Heart right ventricle (tissue), 16 donors: ENCODE measurements around the gene BBLN. TPM values are rescaled to one million over a fixed set of nuclear protein-coding genes. Genes with fewer than 3 reads are reported as not detected.

Experiments used
- ATAC-seq, 8 donors: fragments of 200-7000 bp; cut with Tn5 transposase; one replicate each; pipeline ENCODE4 v1.9.1; 2020; ENCODE audit warnings: mild to moderate bottlenecking in 8 of 8, moderate library complexity in 8 of 8, moderate number of reproducible peaks in 1 of 8
- DNase-seq, 2 donors: peaks; one replicate each; pipeline ENCODE4 v3.0.0-alpha.2; 2020
- H3K27ac ChIP-seq, 10 donors: fragments of 200-600 bp; sonication (generic) in 2 of 10; one replicate each; pipeline versions ENCODE4 v1.5.0 to v1.8.0; 2020 to 2022; ENCODE audit warnings: mild to moderate bottlenecking in 3 of 10
- H3K27me3 ChIP-seq, 7 donors: fragments of 200-600 bp; one replicate each; pipeline ENCODE4 v1.8.0; 2021 to 2022; ENCODE audit warnings: mild to moderate bottlenecking in 2 of 7
- H3K36me3 ChIP-seq, 9 donors: fragments of 200-600 bp; sonication (generic) in 1 of 9; one replicate each; pipeline versions ENCODE4 v1.5.0 to v1.8.0; 2020 to 2022; ENCODE audit warnings: mild to moderate bottlenecking in 2 of 9
- H3K4me1 ChIP-seq, 9 donors: fragments of 200-600 bp; sonication (generic) in 1 of 9; one replicate each; pipeline versions ENCODE4 v1.5.0 to v1.8.0; 2020 to 2022; ENCODE audit warnings: mild to moderate bottlenecking in 4 of 9
- H3K4me3 ChIP-seq, 10 donors: fragments of 200-600 bp; sonication (generic) in 2 of 10; one replicate each; pipeline versions ENCODE4 v1.5.0 to v1.8.0; 2020 to 2022; ENCODE audit warnings: mild to moderate bottlenecking in 7 of 10, moderate library complexity in 2 of 10
- H3K9me3 ChIP-seq, 11 donors: fragments of 200-600 bp in 10 of 11; sonication (generic) in 2 of 11; one replicate each; pipeline versions ENCODE4 v1.5.0 to v1.8.0; 2013 to 2022; ENCODE audit warnings: mild to moderate bottlenecking in 2 of 11, control low read depth in 1 of 11, moderate library complexity in 1 of 11
- CTCF ChIP-seq, 9 donors: fragments of 200-600 bp; sonication (generic) in 2 of 9; IDR thresholded peaks; one replicate each; pipeline versions ENCODE4 v1.5.0 to v1.8.0; 2021 to 2022; ENCODE audit warnings: antibody characterized with exemption in 9 of 9, mild to moderate bottlenecking in 5 of 9, moderate library complexity in 1 of 9
- WGBS, 2 donors: extraction: QIAGEN DNeasy Blood & Tissue Kit; methylation state at CpG; one replicate each; pipeline ENCODE4 v1.1.7; 2013; ENCODE audit warnings: inconsistent platforms in 1 of 2; 5-methylcytosine and 5-hydroxymethylcytosine counted together
- intact Hi-C, 10 donors: fragments of 100-400 bp; cut with DNase I; formaldehyde crosslinking; loops; one replicate each; pipeline versions ENCODE4 v1.11.1 to v1.14.2; 2022
- polyA plus RNA-seq, 2 donors: library from polyadenylated mRNA; stranded (reverse); fragments of 200-250 nt; gene quantifications; one replicate each; pipeline ENCODE4 v1.2.3, GENCODE V29; 2013
- total RNA-seq, 10 donors: library from RNA; stranded (reverse); fragmentation: NEBNext Ultra II Directional in 3 of 10; extraction: Animal tissue kit (Norgen Biotek cat#: 25700) in 3 of 10; gene quantifications; one replicate each; pipeline versions ENCODE4 v1.2.1 to v1.2.4, GENCODE V29; 2021 to 2023
- donor health status: Arrhythmogenic right ventricular cardiomyopathy.
- donor health status: ischemic (EF 13 %, LVEDD 7.1; RV severe dilation, severe dysfunction).
- donor health status: healthy with polysubstance abuse.
- donor health status: DM: no; HTN: yes; CAD: no.
- donor health status: DM: no; HTN: no; CAD: no.
- donor health status: ischemic (EF 25% LVEDD 6.9; RV normal size, moderate dysfunction).
- donor health status: ischemic (EF 25% LVEDD 5.7; RV mildly dilated, moderate dysfunction).
- donor health status: healthy.
- donor health status: DM: yes; HTN: yes; CAD: no.
- donor health status: Ischemic cardiomyopathy.
- donor health status: ischemic (EF 35%, LVEDD 5.7; RV mildly dilated, moderate dysfunction).
- donor health status: nonischemic (EF 11% LVEDD 7.7; RV severe dilation, severe dysfunction).
- donor health status: DM: yes; HTN: yes; CAD: no.
- donor health status: PGD.
- donor health status: ischemic (EF 29% LVEDD 5.4; RV normal size, mild dysfunction).
- donor health status: nonischemic (EF 23%, LVEDD 6.1; RV moderate dilation, normal function).

Gene BBLN
- total and polyA plus RNA-seq, 12 donors, result 29.5 to 159 (median 38.6) TPM

GRCh38 chr9:128175726-128176125 lies 15.7 kb downstream of the BBLN start:
- H3K27ac ChIP-seq, result no peak overlapping the region
- H3K4me3 ChIP-seq, result no peak overlapping the region
- DNase-seq, result no peak
- H3K36me3 ChIP-seq, result peaks cover 9 to 97% (median 54%) of the 10 kb centered on the region in 9 donors
- no peaks in the 10 kb centered on the region for H3K27me3 ChIP-seq
- intact Hi-C loops, result no loop called here
- no peak for TF ChIP-seq CTCF (IDR thresholded peaks at IDR 0.05)
- H3K4me1 ChIP-seq, result no peaks in the 10 kb centered on the region
- no peak for ATAC-seq
- no peaks in the 10 kb centered on the region for H3K9me3 ChIP-seq
- WGBS, 2 donors, result 88 to 89% methylated on average over 2 of the region's 2 CpGs

GRCh38 chr9:128178806-128179431 lies 18.9 kb downstream of the BBLN start:
- 98% methylated on average over 11 of the region's 11 CpGs for WGBS, 2 donors
- TF ChIP-seq CTCF (IDR thresholded peaks at IDR 0.05), result no peak
- Histone ChIP-seq H3K36me3 (peaks cover 9 to 92% (median 64%) of the 10 kb centered on the region in 9 donors), H3K4me3 (no peak overlapping the region), H3K27ac (no peak overlapping the region), H3K9me3 (no peaks in the 10 kb centered on the region), H3K27me3 (no peaks in the 10 kb centered on the region), H3K4me1 (no peaks in the 10 kb centered on the region)
- no peak for ATAC-seq
- intact Hi-C loops, result no loop called here
- DNase-seq, result no peak

- H3K36me3 ChIP-seq, result peaks cover 9 to 92% (median 73%) of the 10 kb centered on the region in 9 donors
- DNase-seq (no peak), ATAC-seq (no peak)
- no peaks in the 10 kb centered on the region for H3K4me1 ChIP-seq
- no peak for TF ChIP-seq CTCF (IDR thresholded peaks at IDR 0.05)
- intact Hi-C loops, result no loop called here
- 95 to 99% methylated on average over 8 of the region's 8 CpGs for WGBS, 2 donors
- H3K27ac ChIP-seq, result no peak overlapping the region
- no peaks in the 10 kb centered on the region for H3K9me3 ChIP-seq
- no peak overlapping the region for H3K4me3 ChIP-seq
- no peaks in the 10 kb centered on the region for H3K27me3 ChIP-seq
Measured at GRCh38 chr9:128180001-128180400, 19.9 kb downstream of the BBLN start.

- Histone ChIP-seq H3K9me3 (no peaks in the 10 kb centered on the region), H3K36me3 (peaks cover 9 to 92% (median 74%) of the 10 kb centered on the region in 9 donors), H3K4me1 (no peaks in the 10 kb centered on the region), H3K27ac (no peak overlapping the region), H3K27me3 (no peaks in the 10 kb centered on the region), H3K4me3 (no peak overlapping the region)
- ATAC-seq, result no peak
- WGBS, 2 donors, result 98% methylated on average over 8 of the region's 8 CpGs
- no peak for TF ChIP-seq CTCF (IDR thresholded peaks at IDR 0.05)
- intact Hi-C loops, result no loop called here
- DNase-seq, result no peak
Measured at GRCh38 chr9:128180447-128180846, 20.4 kb downstream of the BBLN start.
